H9 (cell line): ENCODE data around the gene CEP112. TPM values are rescaled to one million over a fixed set of nuclear protein-coding genes. Genes with fewer than 3 reads are reported as not detected.

Source experiments
- DNase-seq: peaks from one replicate; pipeline ENCODE4 v3.0.0-alpha.2; 2017
- H2AFZ ChIP-seq: one replicate; pipeline ENCODE4 v1.6.1; 2013; ENCODE audit warnings: mild to moderate bottlenecking, low read length, control low read depth, moderate library complexity
- H2AK5ac ChIP-seq: 2 replicates; pipeline ENCODE4 v1.6.1; 2013; ENCODE audit warnings: low read length, control low read depth, mixed read lengths; ENCODE audit not compliant: insufficient read length
- H2BK120ac ChIP-seq: one replicate; pipeline ENCODE4 v1.6.1; 2013; ENCODE audit warnings: low read depth, mild to moderate bottlenecking, low read length, control low read depth, inconsistent platforms; ENCODE audit not compliant: poor library complexity, severe bottlenecking
- H2BK12ac ChIP-seq: 2 replicates; pipeline ENCODE4 v1.6.1; 2013; ENCODE audit warnings: low read length, control low read depth, mixed read lengths, low read depth; ENCODE audit not compliant: insufficient read length
- H2BK15ac ChIP-seq: 2 replicates; pipeline ENCODE4 v1.6.1; 2013; ENCODE audit warnings: low read depth, low read length, control low read depth
- H2BK20ac ChIP-seq: one replicate; pipeline ENCODE4 v1.6.1; 2013; ENCODE audit warnings: low read depth, mild to moderate bottlenecking, low read length, control low read depth, inconsistent platforms; ENCODE audit not compliant: poor library complexity, severe bottlenecking
- H2BK5ac ChIP-seq: 2 replicates; pipeline ENCODE4 v1.6.1; 2013; ENCODE audit warnings: low read length, control low read depth, mixed read lengths; ENCODE audit not compliant: insufficient read length
- H3K14ac ChIP-seq: 2 replicates; pipeline ENCODE4 v1.6.1; 2013; ENCODE audit warnings: low read length, control low read depth; ENCODE audit not compliant: insufficient read depth
- H3K18ac ChIP-seq: 2 replicates; pipeline ENCODE4 v1.6.1; 2013; ENCODE audit warnings: low read depth, mild to moderate bottlenecking, mixed read lengths, low read length, control low read depth; ENCODE audit not compliant: insufficient read length
- H3K23ac ChIP-seq: 2 replicates; pipeline ENCODE4 v1.6.1; 2013; ENCODE audit warnings: low read length, control low read depth, mixed read lengths, low read depth; ENCODE audit not compliant: insufficient read length
- H3K23me2 ChIP-seq: 2 replicates; pipeline ENCODE4 v1.6.1; 2013; ENCODE audit warnings: low read depth, mild to moderate bottlenecking, mixed read lengths, low read length, control low read depth; ENCODE audit not compliant: insufficient read length, poor library complexity, severe bottlenecking
- H3K27ac ChIP-seq: 2 replicates; pipeline ENCODE4 v1.5.1; 2013; ENCODE audit warnings: low read length, control low read depth, mixed read lengths, low read depth; ENCODE audit not compliant: insufficient read length
- H3K27me3 ChIP-seq: 2 replicates; pipeline ENCODE4 v1.6.1; 2013; ENCODE audit warnings: low read length, control low read depth, inconsistent platforms; ENCODE audit not compliant: insufficient read depth
- H3K4ac ChIP-seq: 2 replicates; pipeline ENCODE4 v1.6.1; 2013; ENCODE audit warnings: low read depth, mild to moderate bottlenecking, control low read depth, inconsistent platforms, low read length, moderate library complexity
- H3K4me1 ChIP-seq: 2 replicates; pipeline ENCODE4 v1.6.1; 2013; ENCODE audit warnings: low read length, control low read depth, inconsistent platforms; ENCODE audit not compliant: insufficient read depth
- H3K4me2 ChIP-seq: 2 replicates; pipeline ENCODE4 v1.6.1; 2013; ENCODE audit warnings: low read length, control low read depth, mixed read lengths; ENCODE audit not compliant: insufficient read length, insufficient read depth
- H3K56ac ChIP-seq: 2 replicates; pipeline ENCODE4 v1.6.1; 2013; ENCODE audit warnings: low read depth, mild to moderate bottlenecking, mixed read lengths, low read length, control low read depth; ENCODE audit not compliant: insufficient read length
- H3K79me1 ChIP-seq: 2 replicates; pipeline ENCODE4 v1.6.1; 2013; ENCODE audit warnings: low read depth, mild to moderate bottlenecking, moderate library complexity, low read length, control low read depth, inconsistent platforms; ENCODE audit not compliant: insufficient read depth, poor library complexity, severe bottlenecking
- H3K79me2 ChIP-seq: 2 replicates; pipeline ENCODE4 v1.6.1; 2013; ENCODE audit warnings: low read length, control low read depth, inconsistent platforms; ENCODE audit not compliant: insufficient read depth
- H3K9ac ChIP-seq: 2 replicates; pipeline ENCODE4 v1.6.1; 2013; ENCODE audit warnings: low read length, control low read depth, mixed read lengths; ENCODE audit not compliant: insufficient read length; ENCODE audit errors: extremely low read depth
- H3K9me3 ChIP-seq: one replicate; pipeline ENCODE4 v1.6.1; 2013; ENCODE audit warnings: low read depth, low read length, inconsistent platforms; ENCODE audit not compliant: control insufficient read depth
- H3T11ph ChIP-seq: one replicate; pipeline ENCODE4 v1.6.1; 2013; ENCODE audit warnings: mild to moderate bottlenecking, low read length, control low read depth, inconsistent platforms
- H4K20me1 ChIP-seq: one replicate; pipeline ENCODE4 v1.6.1; 2013; ENCODE audit not compliant: control insufficient read depth, insufficient read length, insufficient read depth
- H4K5ac ChIP-seq: 2 replicates; pipeline ENCODE4 v1.6.1; 2013; ENCODE audit warnings: low read depth, mild to moderate bottlenecking, mixed read lengths, low read length, control low read depth; ENCODE audit not compliant: insufficient read length
- H4K8ac ChIP-seq: replicated peaks from 2 replicates; pipeline ENCODE4 v1.6.1; 2013; ENCODE audit warnings: low read length, control low read depth, mixed read lengths, low read depth; ENCODE audit not compliant: insufficient read length
- H4K91ac ChIP-seq: 2 replicates; pipeline ENCODE4 v1.6.1; 2013; ENCODE audit warnings: low read depth, mild to moderate bottlenecking, moderate library complexity, mixed read lengths, low read length, control low read depth; ENCODE audit not compliant: insufficient read length
- H3K27ac Mint-ChIP-seq, 3 experiments: 2 replicates in 2 of 3; 3 replicates in 1 of 3; pipeline ENCODE4 v1.8.0; 2020 to 2021; ENCODE audit warnings: mixed read lengths in 3 of 3, mild to moderate bottlenecking in 1 of 3, moderate library complexity in 1 of 3
- H3K27me3 Mint-ChIP-seq: 2 replicates; pipeline ENCODE4 v1.8.0; 2021; ENCODE audit warnings: low read depth, mild to moderate bottlenecking, moderate library complexity, mixed read lengths
- H3K36me3 Mint-ChIP-seq, 3 experiments: 2 replicates in 2 of 3; 3 replicates in 1 of 3; pipeline ENCODE4 v1.8.0; 2020 to 2021; ENCODE audit warnings: low read depth in 3 of 3, mixed read lengths in 3 of 3; ENCODE audit not compliant: insufficient read depth in 1 of 3
- H3K4me1 Mint-ChIP-seq, 2 experiments: 2 replicates each; pipeline ENCODE4 v1.8.0; 2020; ENCODE audit warnings: mixed read lengths in 2 of 2
- H3K4me3 Mint-ChIP-seq, 2 experiments: 2 replicates in 1 of 2; 3 replicates in 1 of 2; pipeline ENCODE4 v1.8.0; 2020 to 2021; ENCODE audit warnings: mild to moderate bottlenecking in 2 of 2, mixed read lengths in 2 of 2, moderate library complexity in 1 of 2
- H3K9me3 Mint-ChIP-seq, 2 experiments: 2 replicates in 1 of 2; 3 replicates in 1 of 2; pipeline ENCODE4 v1.8.0; 2020; ENCODE audit warnings: mild to moderate bottlenecking in 2 of 2, mixed read lengths in 2 of 2, moderate library complexity in 1 of 2
- CTCF ChIP-seq: fragments of 200-600 bp; sonication (generic); conservative IDR thresholded peaks from 3 replicates; pipeline ENCODE4 v1.8.0; 2021; ENCODE audit warnings: antibody characterized with exemption, mild to moderate bottlenecking
- WGBS: extraction: QIAGEN DNeasy Blood & Tissue Kit; methylation state at CpG from one replicate; pipeline ENCODE4 v1.1.7; 2013; ENCODE audit warnings: missing lambda C conversion rate, low lambda C conversion rate, mixed read lengths; ENCODE audit not compliant: insufficient read length; ENCODE audit errors: extremely low coverage; 5-methylcytosine and 5-hydroxymethylcytosine counted together
- total RNA-seq: library from RNA; stranded (reverse); gene quantifications from 2 replicates; pipeline ENCODE4 v1.2.1, GENCODE V29; 2021

The CEP112 gene
- total RNA-seq, 1 experiment from 2014 or later: 5.4 TPM

GRCh38 chr17:65655706-65656105 is 536.2 kb downstream of the CEP112 start:
- Histone ChIP-seq H3K4ac (no peak overlapping the region), H2AFZ (no peak overlapping the region), H4K5ac (no peak overlapping the region), H2BK15ac (no peak overlapping the region), H3K27me3 (no peaks in the 10 kb centered on the region), H2BK12ac (no peak overlapping the region), H3K23me2 (no peaks in the 10 kb centered on the region), H2BK20ac (no peak overlapping the region), H2AK5ac (no peak overlapping the region), H3K56ac (no peak overlapping the region), H3K4me2 (no peak overlapping the region), H2BK120ac (no peak overlapping the region), H3K4me1 (no peaks in the 10 kb centered on the region), H3K9ac (no peak overlapping the region), H3K79me2 (no peaks in the 10 kb centered on the region), H2BK5ac (no peak overlapping the region), H4K8ac (no peak overlapping the region), H3K9me3 (no peaks in the 10 kb centered on the region), H3K23ac (no peak overlapping the region), H3K79me1 (no peaks in the 10 kb centered on the region), H4K20me1 (no peaks in the 10 kb centered on the region), H4K91ac (no peak overlapping the region), H3K18ac (no peak overlapping the region), H3K27ac (no peak overlapping the region), H3K14ac (no peak overlapping the region), H3T11ph (no peak overlapping the region)
- Mint-ChIP-seq H3K27ac (no peak overlapping the region), H3K4me3 (no peak overlapping the region), H3K9me3 (no peaks in the 10 kb centered on the region), H3K4me1 (peaks cover 7 to 11% of the 10 kb centered on the region in 2 experiments; a peak in 3 of 4 replicates), H3K36me3 (peaks cover 0 to under 1% (median 0%) of the 10 kb centered on the region in 3 experiments; a peak in 1 of 7 replicates), H3K27me3 (no peaks in the 10 kb centered on the region)
- DNase-seq: no peak
- no peak for TF ChIP-seq CTCF
- no CpG with 5 or more reads among the region's 3 CpGs for WGBS
